ENCODE results near the gene CCDC124. TPM values are rescaled to one million over a fixed set of nuclear protein-coding genes. Genes with fewer than 3 reads are reported as not detected.

CCDC124 gene
- total RNA-seq, 1 donor from 2014 or later = 55.3 TPM

- Histone ChIP-seq H3K36me3 (peaks cover 35% of the 10 kb centered on the region), H3K4me3 (no peak overlapping the region), H3K27ac (no peak overlapping the region), H3K9me3 (no peaks in the 10 kb centered on the region), H3K27me3 (ENCODE audit: low read depth) (peaks cover 4% of the 10 kb centered on the region), H3K4me1 (peaks cover 16% of the 10 kb centered on the region)
- DNase-seq (no peak), ATAC-seq (no peak)
- TF ChIP-seq CTCF (IDR thresholded peaks at IDR 0.05) = no peak
- intact Hi-C loops (cut with DNase I) = loop anchor here (5.0 kb wide), 1 partner anchor 53 kb away; no protein-coding TSS in a partner anchor
These were observed 11.5 kb downstream of the CCDC124 start for GRCh38 chr19:17944301-17944700.

GRCh38 chr19:17946965-17947784 is 14.4 kb downstream of the CCDC124 start:
- peaks cover 33% of the 10 kb centered on the region for H3K27me3 ChIP-seq (ENCODE audit: low read depth)
- intact Hi-C loops (cut with DNase I) = no loop called here
- DNase-seq (no peak), ATAC-seq (peak; percentile 58 to 62)
- H3K4me1 ChIP-seq = peaks cover 43% of the 10 kb centered on the region
- H3K36me3 ChIP-seq = peaks cover 18% of the 10 kb centered on the region
- peak overlapping the region; percentile 56 for H3K27ac ChIP-seq
- TF ChIP-seq CTCF (IDR thresholded peaks at IDR 0.05) = no peak
- H3K4me3 ChIP-seq = peak overlapping the region; percentile 87
- H3K9me3 ChIP-seq = no peaks in the 10 kb centered on the region

GRCh38 chr19:17947815-17948513 is 15.1 kb downstream of the CCDC124 start:
- peaks cover 41% of the 10 kb centered on the region for H3K27me3 ChIP-seq (ENCODE audit: low read depth)
- peak overlapping the region; percentile 87 for H3K4me3 ChIP-seq
- peak overlapping the region; percentile 60 for H3K27ac ChIP-seq
- no peak for TF ChIP-seq CTCF (IDR thresholded peaks at IDR 0.05)
- intact Hi-C loops (cut with DNase I) = no loop called here
- ATAC-seq (peak; percentile 94), DNase-seq (peak; percentile 92)
- H3K4me1 ChIP-seq = peaks cover 44% of the 10 kb centered on the region
- no peaks in the 10 kb centered on the region for H3K9me3 ChIP-seq
- H3K36me3 ChIP-seq = peaks cover 10% of the 10 kb centered on the region

- Histone ChIP-seq H3K9me3 (no peaks in the 10 kb centered on the region), H3K36me3 (peaks cover 7% of the 10 kb centered on the region), H3K27me3 (ENCODE audit: low read depth) (peaks cover 46% of the 10 kb centered on the region), H3K4me1 (peaks cover 44% of the 10 kb centered on the region), H3K4me3 (peak overlapping the region; percentile 87), H3K27ac (no peak overlapping the region)
- TF ChIP-seq CTCF (IDR thresholded peaks at IDR 0.05) = no peak
- ATAC-seq = no peak
- intact Hi-C loops (cut with DNase I) = no loop called here
- DNase-seq = no peak
These were observed 15.7 kb downstream of the CCDC124 start for GRCh38 chr19:17948514-17948900.

- Histone ChIP-seq H3K9me3 (no peaks in the 10 kb centered on the region), H3K27me3 (ENCODE audit: low read depth) (peaks cover 54% of the 10 kb centered on the region), H3K36me3 (peaks cover under 1% of the 10 kb centered on the region), H3K4me1 (peaks cover 44% of the 10 kb centered on the region), H3K27ac (no peak overlapping the region), H3K4me3 (no peak overlapping the region)
- ATAC-seq (no peak), DNase-seq (no peak)
- intact Hi-C loops (cut with DNase I) = no loop called here
- no peak for TF ChIP-seq CTCF (IDR thresholded peaks at IDR 0.05)
These were observed 16.4 kb downstream of the CCDC124 start for GRCh38 chr19:17948931-17949930.
